Mesendoderm (in vitro differentiated cells): ENCODE data around the gene ABHD17A.
"Not testable (repeated sequence)": the region's sequence is repeated elsewhere in the genome, so short reads cannot be mapped to it uniquely, and the experiment has no call there.

ENCODE experiments used
- DNase-seq: peaks from one replicate; pipeline ENCODE4 v3.0.0; 2013
- H2AK5ac ChIP-seq: 2 replicates; pipeline ENCODE4 v1.6.1; 2013; ENCODE audit warnings: low read length, inconsistent platforms
- H2BK120ac ChIP-seq: 2 replicates; pipeline ENCODE4 v1.6.1; 2013; ENCODE audit warnings: low read depth, mild to moderate bottlenecking, low read length, moderate library complexity, mixed read lengths
- H2BK15ac ChIP-seq: replicated peaks from 2 replicates; pipeline ENCODE4 v1.6.1; 2013; ENCODE audit warnings: low read depth, mild to moderate bottlenecking, moderate library complexity
- H2BK5ac ChIP-seq: 2 replicates; pipeline ENCODE4 v1.6.1; 2013; ENCODE audit warnings: low read length, inconsistent platforms
- H3K18ac ChIP-seq: 2 replicates; pipeline ENCODE4 v1.6.1; 2013; ENCODE audit warnings: mild to moderate bottlenecking, low read length, mixed read lengths
- H3K23ac ChIP-seq: one replicate; pipeline ENCODE4 v1.6.1; 2013; ENCODE audit warnings: low read length
- H3K27ac ChIP-seq: 2 replicates; pipeline ENCODE4 v1.5.1; 2013; ENCODE audit warnings: low read depth, mild to moderate bottlenecking, inconsistent platforms, low read length, moderate library complexity
- H3K27me3 ChIP-seq: 2 replicates; pipeline ENCODE4 v1.6.1; 2013; ENCODE audit warnings: low read length, control low read depth, mild to moderate bottlenecking, inconsistent platforms; ENCODE audit not compliant: insufficient read depth, poor library complexity
- H3K36me3 ChIP-seq: 2 replicates; pipeline ENCODE4 v1.6.1; 2013; ENCODE audit warnings: low read length, inconsistent platforms; ENCODE audit not compliant: control insufficient read depth, insufficient read depth
- H3K4ac ChIP-seq: one replicate; pipeline ENCODE4 v1.6.1; 2013; ENCODE audit warnings: low read depth, mild to moderate bottlenecking, low read length, moderate library complexity
- H3K4me1 ChIP-seq: 2 replicates; pipeline ENCODE4 v1.6.1; 2013; ENCODE audit warnings: low read depth, low read length, inconsistent platforms; ENCODE audit not compliant: control insufficient read depth
- H3K4me2 ChIP-seq: 2 replicates; pipeline ENCODE4 v1.6.1; 2013; ENCODE audit warnings: low read length
- H3K4me3 ChIP-seq: 2 replicates; pipeline ENCODE4 v1.5.1; 2013; ENCODE audit warnings: mild to moderate bottlenecking, low read length
- H3K56ac ChIP-seq: one replicate; pipeline ENCODE4 v1.6.1; 2013; ENCODE audit warnings: low read length
- H3K79me1 ChIP-seq: 2 replicates; pipeline ENCODE4 v1.6.1; 2013; ENCODE audit warnings: low read length, inconsistent platforms
- H3K79me2 ChIP-seq: 2 replicates; pipeline ENCODE4 v1.6.1; 2013; ENCODE audit warnings: mild to moderate bottlenecking, low read length; ENCODE audit not compliant: control insufficient read depth, insufficient read depth
- H3K9ac ChIP-seq: 2 replicates; pipeline ENCODE4 v1.6.1; 2013; ENCODE audit warnings: low read length, inconsistent platforms
- H4K5ac ChIP-seq: one replicate; pipeline ENCODE4 v1.6.1; 2013; ENCODE audit warnings: low read length
- H4K8ac ChIP-seq: one replicate; pipeline ENCODE4 v1.6.1; 2013; ENCODE audit warnings: low read depth, mild to moderate bottlenecking, control low read depth, low read length, moderate library complexity
- WGBS: extraction: QIAGEN DNeasy Blood & Tissue Kit; methylation state at CpG from one replicate; pipeline ENCODE4 v1.1.7; 2013; ENCODE audit warnings: low lambda C conversion rate, missing lambda C conversion rate; ENCODE audit not compliant: insufficient coverage; ENCODE audit errors: extremely low coverage; 5-methylcytosine and 5-hydroxymethylcytosine counted together

Gene ABHD17A

GRCh38 chr19:1896508-1896907, 11.2 kb upstream of the ABHD17A start:
- no peak overlapping the region for H3K4me2 ChIP-seq
- H3K4me3 ChIP-seq, result no peak overlapping the region
- H3K4ac ChIP-seq, result no peak overlapping the region
- no peaks in the 10 kb centered on the region for H3K4me1 ChIP-seq
- DNase-seq, result no peak
- H4K8ac ChIP-seq, result no peak overlapping the region
- no peaks in the 10 kb centered on the region for H3K36me3 ChIP-seq
- no peak overlapping the region for H2BK5ac ChIP-seq
- H3K27me3 ChIP-seq, result no peaks in the 10 kb centered on the region
- no peak overlapping the region for H2BK15ac ChIP-seq
- no peak overlapping the region for H3K23ac ChIP-seq
- no peak overlapping the region for H2BK120ac ChIP-seq
- no peak overlapping the region for H3K56ac ChIP-seq
- H3K27ac ChIP-seq, result no peak overlapping the region
- H3K79me1 ChIP-seq, result no peaks in the 10 kb centered on the region
- H3K9ac ChIP-seq, result no peak overlapping the region
- no peak overlapping the region for H3K18ac ChIP-seq
- H4K5ac ChIP-seq, result no peak overlapping the region
- H3K79me2 ChIP-seq, result no peaks in the 10 kb centered on the region
- no CpG with 5 or more reads among the region's 13 CpGs for WGBS
- no peak overlapping the region for H2AK5ac ChIP-seq

GRCh38 chr19:1893791-1894190, 8.5 kb upstream of the ABHD17A start:
- peak; percentile 60 for DNase-seq
- Histone ChIP-seq H3K36me3 (no peaks in the 10 kb centered on the region), H3K79me2 (no peaks in the 10 kb centered on the region), H3K9ac (no peak overlapping the region), H3K56ac (no peak overlapping the region), H3K27me3 (no peaks in the 10 kb centered on the region), H3K27ac (no peak overlapping the region), H3K79me1 (no peaks in the 10 kb centered on the region), H2BK15ac (no peak overlapping the region), H4K8ac (no peak overlapping the region), H4K5ac (no peak overlapping the region), H3K4ac (no peak overlapping the region), H2AK5ac (no peak overlapping the region), H3K4me3 (no peak overlapping the region), H3K4me1 (no peaks in the 10 kb centered on the region), H2BK5ac (no peak overlapping the region), H2BK120ac (no peak overlapping the region), H3K18ac (no peak overlapping the region), H3K4me2 (no peak overlapping the region), H3K23ac (no peak overlapping the region)
- no CpG with 5 or more reads among the region's 17 CpGs for WGBS

GRCh38 chr19:1889907-1890306, 4.6 kb upstream of the ABHD17A start:
- Histone ChIP-seq H3K79me2 (peaks cover 1% of the 10 kb centered on the region), H3K56ac (no peak overlapping the region), H3K4me3 (no peak overlapping the region), H2BK5ac (no peak overlapping the region), H2BK15ac (no peak overlapping the region), H4K5ac (no peak overlapping the region), H3K79me1 (peaks cover under 1% of the 10 kb centered on the region), H3K9ac (no peak overlapping the region), H2AK5ac (no peak overlapping the region), H3K36me3 (no peaks in the 10 kb centered on the region), H4K8ac (no peak overlapping the region), H3K27me3 (no peaks in the 10 kb centered on the region), H3K27ac (no peak overlapping the region), H3K4ac (no peak overlapping the region), H3K4me2 (no peak overlapping the region), H3K4me1 (no peaks in the 10 kb centered on the region), H2BK120ac (no peak overlapping the region), H3K23ac (no peak overlapping the region), H3K18ac (no peak overlapping the region)
- no CpG with 5 or more reads among the region's 1 CpG for WGBS
- DNase-seq, result no peak

GRCh38 chr19:1888385-1888784, 3.1 kb upstream of the ABHD17A start:
- Histone ChIP-seq H3K18ac (no peak overlapping the region), H3K36me3 (no peaks in the 10 kb centered on the region), H2BK15ac (no peak overlapping the region), H3K27ac (no peak overlapping the region), H4K5ac (no peak overlapping the region), H3K4me3 (no peak overlapping the region), H2BK120ac (no peak overlapping the region), H3K4me1 (peaks cover 7% of the 10 kb centered on the region), H2AK5ac (no peak overlapping the region), H3K27me3 (no peaks in the 10 kb centered on the region), H3K56ac (peak overlapping the region; percentile 37), H2BK5ac (no peak overlapping the region), H3K79me2 (peaks cover 17% of the 10 kb centered on the region), H3K9ac (no peak overlapping the region), H4K8ac (no peak overlapping the region), H3K79me1 (peaks cover 13% of the 10 kb centered on the region), H3K4me2 (no peak overlapping the region), H3K23ac (no peak overlapping the region), H3K4ac (no peak overlapping the region)
- DNase-seq, result no peak
- WGBS, result no CpG with 5 or more reads among the region's 5 CpGs

- H3K4me2 ChIP-seq, H2AK5ac ChIP-seq, H2BK5ac ChIP-seq, H4K8ac ChIP-seq, H3K18ac ChIP-seq, H2BK15ac ChIP-seq, H3K36me3 ChIP-seq, H3K23ac ChIP-seq, H3K4me3 ChIP-seq, H3K56ac ChIP-seq, H3K27ac ChIP-seq, H3K4ac ChIP-seq, H4K5ac ChIP-seq, H3K4me1 ChIP-seq, H3K9ac ChIP-seq, H2BK120ac ChIP-seq, DNase-seq, H3K27me3 ChIP-seq: not testable (repeated sequence)
- Histone ChIP-seq H3K79me2 (peaks cover 28% of the 10 kb centered on the region), H3K79me1 (peaks cover 23% of the 10 kb centered on the region)
- WGBS, result no CpG with 5 or more reads among the region's 15 CpGs
These were observed 1.1 kb upstream of the ABHD17A start for GRCh38 chr19:1886360-1886759.

- Histone ChIP-seq H4K5ac (no peak overlapping the region), H3K4ac (no peak overlapping the region), H3K9ac (peak overlapping the region; percentile 89), H3K79me1 (peaks cover 23% of the 10 kb centered on the region), H2BK15ac (no peak overlapping the region), H3K4me3 (peak overlapping the region; percentile 90), H3K4me1 (peaks cover 10% of the 10 kb centered on the region), H2BK5ac (no peak overlapping the region), H3K18ac (peak overlapping the region; percentile 43), H3K27ac (no peak overlapping the region), H4K8ac (no peak overlapping the region), H3K23ac (no peak overlapping the region), H2BK120ac (no peak overlapping the region), H3K79me2 (peaks cover 28% of the 10 kb centered on the region), H3K27me3 (no peaks in the 10 kb centered on the region), H3K36me3 (no peaks in the 10 kb centered on the region), H2AK5ac (no peak overlapping the region), H3K4me2 (peak overlapping the region; percentile 93), H3K56ac (peak overlapping the region; percentile 92)
- no CpG with 5 or more reads among the region's 56 CpGs for WGBS
- DNase-seq, result no peak
These were observed 469 bp downstream of the ABHD17A start for GRCh38 chr19:1884719-1885334.
